Measurements from ENCODE around the gene HCN2. TPM values are rescaled to one million over a fixed set of nuclear protein-coding genes. Genes with fewer than 3 reads are reported as not detected.

Gene HCN2
- total RNA-seq, 2 donors from 2014 or later = 0.14 to 8.5 TPM

DNA sequence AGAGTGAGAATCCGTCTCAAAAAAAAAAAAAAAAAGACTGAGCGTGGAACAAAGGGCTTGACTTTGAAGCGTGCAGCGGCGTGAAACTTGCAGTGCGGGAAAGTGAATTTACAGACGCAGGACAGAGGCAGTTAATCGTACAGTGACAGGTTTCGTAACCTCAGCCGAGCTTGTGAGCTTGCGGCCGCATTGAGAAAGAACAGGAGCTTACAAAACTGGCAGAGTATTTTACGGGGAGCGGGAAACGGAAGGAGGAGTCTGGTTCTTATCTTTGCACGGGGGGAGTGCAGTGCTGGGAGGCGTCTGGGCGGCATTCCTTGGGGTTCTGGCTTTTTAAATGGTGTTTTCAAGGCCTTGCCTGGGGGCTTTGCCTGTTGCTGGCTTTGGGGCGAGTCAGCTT lies 23.3 kb upstream of the HCN2 start:
- Histone ChIP-seq H3K27me3 (replicated peaks; ENCODE audit: insufficient read depth) (no peaks in the 10 kb centered on the region), H3K27ac (peak overlapping the region in 1 of 2 donors; percentile 37), H3K36me3 (no peaks in the 10 kb centered on the region), H3K4me1 (replicated peaks) (no peaks in the 10 kb centered on the region), H3K4me3 (no peak overlapping the region), H3K9me3 (no peaks in the 10 kb centered on the region)
- peak; percentile 77 for DNase-seq (ENCODE audit: low spot score)
- 19% methylated on average over 19 of the region's 19 CpGs for WGBS
- TF ChIP-seq POLR2A (IDR thresholded peaks at IDR 0.05) (no peak), POLR2AphosphoS5 (IDR thresholded peaks at IDR 0.05) (peak; percentile 84)
- TF ChIP-seq, protein P1, sequence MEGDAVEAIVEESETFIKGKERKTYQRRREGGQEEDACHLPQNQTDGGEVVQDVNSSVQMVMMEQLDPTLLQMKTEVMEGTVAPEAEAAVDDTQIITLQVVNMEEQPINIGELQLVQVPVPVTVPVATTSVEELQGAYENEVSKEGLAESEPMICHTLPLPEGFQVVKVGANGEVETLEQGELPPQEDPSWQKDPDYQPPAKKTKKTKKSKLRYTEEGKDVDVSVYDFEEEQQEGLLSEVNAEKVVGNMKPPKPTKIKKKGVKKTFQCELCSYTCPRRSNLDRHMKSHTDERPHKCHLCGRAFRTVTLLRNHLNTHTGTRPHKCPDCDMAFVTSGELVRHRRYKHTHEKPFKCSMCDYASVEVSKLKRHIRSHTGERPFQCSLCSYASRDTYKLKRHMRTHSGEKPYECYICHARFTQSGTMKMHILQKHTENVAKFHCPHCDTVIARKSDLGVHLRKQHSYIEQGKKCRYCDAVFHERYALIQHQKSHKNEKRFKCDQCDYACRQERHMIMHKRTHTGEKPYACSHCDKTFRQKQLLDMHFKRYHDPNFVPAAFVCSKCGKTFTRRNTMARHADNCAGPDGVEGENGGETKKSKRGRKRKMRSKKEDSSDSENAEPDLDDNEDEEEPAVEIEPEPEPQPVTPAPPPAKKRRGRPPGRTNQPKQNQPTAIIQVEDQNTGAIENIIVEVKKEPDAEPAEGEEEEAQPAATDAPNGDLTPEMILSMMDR (IDR thresholded peaks at IDR 0.05) = no peak
- intact Hi-C loops (cut with DNase I) = no loop called here

- Histone ChIP-seq H3K4me1 (replicated peaks) (no peaks in the 10 kb centered on the region), H3K27me3 (replicated peaks; ENCODE audit: insufficient read depth) (no peaks in the 10 kb centered on the region), H3K9me3 (no peaks in the 10 kb centered on the region), H3K27ac (peak overlapping the region in 1 of 2 donors; percentile 37), H3K4me3 (no peak overlapping the region), H3K36me3 (no peaks in the 10 kb centered on the region)
- 40% methylated on average over 16 of the region's 16 CpGs for WGBS
- TF ChIP-seq POLR2AphosphoS5 (IDR thresholded peaks at IDR 0.05) (no peak), POLR2A (IDR thresholded peaks at IDR 0.05) (no peak)
- TF ChIP-seq, protein P1 (IDR thresholded peaks at IDR 0.05) = no peak
- no peak for DNase-seq (ENCODE audit: low spot score)
- intact Hi-C loops (cut with DNase I) = no loop called here
Observed at GRCh38 chr19:566844-567243, 22.8 kb upstream of the HCN2 start.

DNA sequence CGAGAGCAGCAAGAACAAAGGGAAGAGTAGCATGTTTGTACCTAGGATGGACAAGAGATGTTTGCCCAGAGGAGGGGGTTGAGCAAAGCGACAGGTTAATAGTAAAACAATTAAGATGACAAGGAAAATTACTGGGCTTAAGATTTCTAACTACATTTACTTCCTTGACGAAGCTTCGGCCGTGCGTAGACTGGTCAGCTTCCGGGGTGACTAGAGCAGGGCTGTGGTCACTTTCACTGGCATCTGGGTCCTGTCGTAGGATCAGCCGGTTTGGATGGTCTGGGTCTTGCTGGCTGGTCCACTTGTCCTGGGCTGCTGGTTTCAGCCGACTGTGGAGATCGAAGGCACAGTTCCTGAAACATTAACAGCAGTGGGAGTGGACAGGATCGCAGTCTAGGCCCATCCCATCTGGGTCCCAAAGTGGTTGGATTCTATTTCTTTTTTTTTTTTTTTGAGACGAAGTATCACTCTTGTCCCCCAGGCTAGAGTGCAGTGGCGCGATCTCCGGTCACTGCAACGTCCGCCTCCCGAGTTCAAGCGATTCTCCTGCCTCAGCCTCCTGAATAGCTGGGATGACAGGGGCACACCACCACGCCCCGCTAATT lies 22.3 kb upstream of the HCN2 start:
- 87% methylated on average over 22 of the region's 22 CpGs for WGBS
- H3K4me3 ChIP-seq = no peak overlapping the region

DNA sequence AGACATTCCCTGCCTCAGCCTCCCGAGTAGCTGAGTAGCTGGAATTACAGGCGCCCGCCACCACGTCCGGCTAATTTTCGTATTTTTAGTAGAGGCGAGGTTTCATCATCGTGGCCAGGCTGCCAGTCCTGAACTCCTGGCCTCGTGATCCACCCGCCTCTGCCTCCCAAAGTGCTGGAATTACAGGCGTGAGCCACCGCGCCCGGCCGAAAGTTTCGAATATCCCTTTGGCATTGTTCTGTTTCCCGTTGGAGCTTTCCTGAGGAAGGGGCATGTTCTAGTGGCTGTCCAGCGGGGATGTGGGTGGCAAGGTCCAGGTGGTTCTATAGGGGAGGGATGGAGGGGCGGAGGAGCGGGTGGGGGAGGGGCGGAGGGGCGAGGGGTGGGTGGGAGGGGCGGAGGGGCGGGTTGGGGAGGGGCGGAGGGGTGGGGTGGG lies 19.4 kb upstream of the HCN2 start:
- intact Hi-C loops (cut with DNase I) = loop anchor here (5.0 kb wide), 1 partner anchor 38 kb away; the partner anchor contains the start of gene CDC34
- Histone ChIP-seq H3K27me3 (replicated peaks; ENCODE audit: insufficient read depth) (no peaks in the 10 kb centered on the region), H3K27ac (no peak overlapping the region), H3K36me3 (no peaks in the 10 kb centered on the region), H3K4me1 (replicated peaks) (peaks cover 11% of the 10 kb centered on the region), H3K4me3 (no peak overlapping the region), H3K9me3 (no peaks in the 10 kb centered on the region)
- WGBS = 85% methylated on average over 18 of the region's 25 CpGs
- DNase-seq (ENCODE audit: low spot score) = no peak
- TF ChIP-seq POLR2AphosphoS5 (IDR thresholded peaks at IDR 0.05) = no peak
- TF ChIP-seq, protein P1 (IDR thresholded peaks at IDR 0.05) = no peak
- no peak for TF ChIP-seq POLR2A (IDR thresholded peaks at IDR 0.05)

More for the DNA sequence above, 22.3 kb upstream of the HCN2 start:
- H3K36me3 ChIP-seq = no peaks in the 10 kb centered on the region
- intact Hi-C loops (cut with DNase I) = no loop called here
- H3K27me3 ChIP-seq (replicated peaks; ENCODE audit: insufficient read depth) = no peaks in the 10 kb centered on the region
- no peaks in the 10 kb centered on the region for H3K4me1 ChIP-seq (replicated peaks)
- TF ChIP-seq POLR2A (IDR thresholded peaks at IDR 0.05) (no peak), POLR2AphosphoS5 (IDR thresholded peaks at IDR 0.05) (no peak)
- TF ChIP-seq, protein P1 (IDR thresholded peaks at IDR 0.05) = no peak
- H3K27ac ChIP-seq = peak overlapping the region in 1 of 2 donors; percentile 37
- no peak for DNase-seq (ENCODE audit: low spot score)
- no peaks in the 10 kb centered on the region for H3K9me3 ChIP-seq

All from prostate gland (tissue), 2 donors.